Right ventricle myocardium inferior (tissue), 1 donor: Measurements from ENCODE around the gene TGFBR1. TPM values are rescaled to one million over a fixed set of nuclear protein-coding genes. Genes with fewer than 3 reads are reported as not detected.
"Not testable (repeated sequence)": the region's sequence is repeated elsewhere in the genome, so short reads cannot be mapped to it uniquely, and the experiment has no call there.

Experiments
- ATAC-seq: fragments of 200-7000 bp; cut with Tn5 transposase; one replicate; pipeline ENCODE4 v1.9.1; 2020; ENCODE audit warnings: mild to moderate bottlenecking, moderate library complexity
- DNase-seq: peaks from one replicate; pipeline ENCODE4 v3.0.0; 2021; ENCODE audit errors: missing footprints
- intact Hi-C: fragments of 100-400 bp; cut with DNase I; formaldehyde crosslinking; loops from one replicate; pipeline ENCODE4 v1.11.0; 2022
- total RNA-seq: library from RNA; stranded (reverse); fragmentation: NEBNext Ultra II Directional; extraction: Animal tissue kit (Norgen Biotek cat#: 25700); gene quantifications from one replicate; pipeline ENCODE4 v1.2.1, GENCODE V29; 2021
- donor health status: DM: no; HTN: yes; CAD: no; lungs with severe emphysema.

TGFBR1 gene
- total RNA-seq, 1 donor from 2014 or later: 14.8 TPM

DNA sequence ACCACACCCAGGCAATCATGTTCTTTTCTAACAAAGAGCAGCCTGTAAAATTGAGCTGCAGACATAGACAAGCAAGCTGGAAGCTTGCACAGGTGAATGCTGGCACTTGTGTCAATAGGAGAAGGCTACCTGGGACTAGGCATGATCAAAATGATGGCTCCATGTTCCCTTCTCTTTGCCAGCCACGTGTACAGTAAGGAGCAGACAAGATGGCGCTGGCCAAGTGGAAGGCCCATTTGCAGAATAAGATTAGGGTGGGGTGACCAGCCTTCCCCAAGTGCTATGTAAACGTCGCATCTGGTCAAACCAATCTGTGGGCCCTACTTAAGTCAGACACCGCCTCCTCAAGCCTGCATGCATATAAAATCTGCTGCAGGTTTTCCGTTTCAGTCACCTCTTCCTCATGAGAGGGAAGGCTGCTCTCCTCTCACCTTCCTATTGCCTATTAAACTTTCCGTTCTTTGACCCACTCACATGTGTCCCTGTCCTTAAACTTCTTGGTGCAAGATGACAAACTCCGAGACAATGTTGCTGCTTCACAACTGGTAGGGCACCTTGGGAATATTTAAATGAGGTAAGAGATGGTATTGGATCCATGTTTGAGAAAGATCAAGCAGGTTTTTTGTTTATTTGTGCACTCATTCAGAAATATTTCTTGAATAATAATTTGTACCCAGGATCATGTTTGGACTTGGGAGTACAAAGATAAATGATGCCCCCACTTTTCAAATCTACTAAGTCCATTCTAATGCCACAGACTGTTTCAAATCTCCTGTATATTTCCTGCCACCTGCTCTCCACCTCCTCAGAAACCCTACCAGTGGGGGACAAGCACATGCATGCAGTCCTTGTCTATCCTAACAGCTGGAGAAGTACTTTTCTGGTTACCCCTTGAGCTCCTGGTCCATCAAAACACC lies 30.7 kb upstream of the TGFBR1 start:
- ATAC-seq: no peak
- DNase-seq: no peak
- intact Hi-C loops: no loop called here

DNA sequence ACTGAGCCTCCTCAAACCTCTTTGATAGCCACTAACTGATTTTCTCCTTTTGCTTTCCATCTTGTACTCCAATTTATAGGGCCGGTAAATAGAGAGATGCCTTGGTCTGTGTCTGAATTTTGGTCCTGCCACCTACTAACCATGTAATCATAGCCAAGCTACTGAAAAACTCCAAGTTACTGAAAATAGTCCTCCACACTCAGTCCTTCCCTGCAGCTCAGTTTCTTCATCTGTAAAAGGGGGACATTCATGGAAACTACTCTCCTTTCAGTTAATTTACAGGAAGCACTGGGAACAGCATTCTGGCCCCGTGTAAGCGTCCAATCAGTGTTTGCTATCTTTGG lies 30.0 kb upstream of the TGFBR1 start:
- intact Hi-C loops: no loop called here
- ATAC-seq (no peak), DNase-seq (no peak)

DNA sequence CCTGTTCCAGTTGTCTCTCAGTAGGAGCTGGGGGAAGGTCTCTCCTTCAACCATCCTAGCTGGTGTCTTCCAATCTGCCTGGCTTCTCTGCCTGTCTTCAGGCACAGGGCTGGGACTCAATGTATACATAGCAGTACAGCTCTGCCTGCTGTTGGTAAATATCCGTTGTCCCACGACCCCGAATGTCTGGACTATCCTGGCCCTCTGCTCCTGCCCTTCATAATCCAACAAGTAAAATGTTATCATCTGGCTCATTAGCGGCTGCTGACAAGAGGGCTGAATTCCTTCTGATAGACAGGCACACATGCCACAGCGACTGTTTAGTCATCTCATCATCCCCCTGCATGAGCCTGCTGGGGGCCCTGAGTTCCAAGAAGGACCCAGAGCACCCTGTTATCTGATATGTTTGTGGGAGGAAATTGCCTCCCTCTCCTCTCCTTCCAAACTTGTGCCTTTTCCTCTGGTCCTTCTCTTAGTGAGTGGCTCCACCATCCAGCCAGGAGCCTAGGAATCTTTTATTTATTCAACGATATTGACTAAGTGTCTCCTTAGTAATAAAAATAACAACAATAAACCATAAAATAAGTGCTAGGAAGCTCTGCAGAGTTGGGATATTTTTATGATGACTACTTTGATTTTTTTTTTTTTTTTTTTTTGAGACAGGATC lies 29.5 kb upstream of the TGFBR1 start:
- intact Hi-C loops: no loop called here
- ATAC-seq (no peak), DNase-seq (no peak)

DNA sequence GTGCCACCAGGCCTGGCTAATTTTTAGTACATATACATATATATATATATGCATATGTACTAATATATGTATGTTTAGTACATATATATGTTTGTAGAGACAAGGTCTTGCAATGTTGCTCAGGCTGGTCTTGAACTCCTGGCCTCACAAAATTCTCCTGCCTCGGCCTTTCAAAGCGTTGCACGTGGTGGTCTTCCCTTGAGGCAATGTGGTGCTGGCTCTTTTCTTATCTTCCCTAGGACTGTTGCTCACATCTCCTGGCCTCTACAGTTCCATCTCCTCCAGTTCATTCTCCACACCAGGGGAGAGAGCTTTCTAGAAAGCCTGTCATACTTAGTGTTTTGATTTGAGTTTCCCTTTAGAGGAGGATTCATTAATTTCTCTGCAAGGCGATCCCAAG lies 28.9 kb upstream of the TGFBR1 start:
- DNase-seq: no peak
- no peak for ATAC-seq
- intact Hi-C loops: no loop called here

GRCh38 chr9:99076483-99077171 lies 28.3 kb upstream of the TGFBR1 start:
- intact Hi-C loops: no loop called here
- DNase-seq (no peak), ATAC-seq (no peak)

GRCh38 chr9:99078717-99079116 lies 26.2 kb upstream of the TGFBR1 start:
- intact Hi-C loops: no loop called here

DNA sequence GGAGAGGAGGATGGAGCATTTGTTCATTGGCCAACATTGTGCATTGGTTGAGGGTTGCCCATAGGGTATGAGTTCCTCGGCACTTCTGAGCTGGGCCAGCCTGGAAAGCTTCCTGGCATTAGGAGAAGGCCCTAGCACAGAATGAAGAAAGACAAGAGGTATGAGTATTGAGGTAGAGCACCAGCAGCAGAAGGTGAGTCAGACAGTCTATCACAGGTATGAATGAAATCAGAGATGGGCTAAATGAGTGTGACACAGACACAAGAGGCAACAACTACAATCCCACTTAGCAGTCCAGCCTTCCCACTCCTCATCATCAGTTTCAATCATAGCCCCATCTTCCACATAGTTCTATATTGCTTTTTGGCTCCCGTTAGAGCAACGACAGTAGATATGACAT lies 25.4 kb upstream of the TGFBR1 start:
- intact Hi-C loops: no loop called here

More at GRCh38 chr9:99078717-99079116, 26.2 kb upstream of the TGFBR1 start:
- no peak for ATAC-seq
- DNase-seq: no peak

GRCh38 chr9:99083051-99083450 lies 21.9 kb upstream of the TGFBR1 start:
- intact Hi-C loops: no loop called here
- ATAC-seq (no peak), DNase-seq (no peak)

More for the DNA sequence above, 25.4 kb upstream of the TGFBR1 start:
- DNase-seq: no peak
- ATAC-seq: no peak

DNA sequence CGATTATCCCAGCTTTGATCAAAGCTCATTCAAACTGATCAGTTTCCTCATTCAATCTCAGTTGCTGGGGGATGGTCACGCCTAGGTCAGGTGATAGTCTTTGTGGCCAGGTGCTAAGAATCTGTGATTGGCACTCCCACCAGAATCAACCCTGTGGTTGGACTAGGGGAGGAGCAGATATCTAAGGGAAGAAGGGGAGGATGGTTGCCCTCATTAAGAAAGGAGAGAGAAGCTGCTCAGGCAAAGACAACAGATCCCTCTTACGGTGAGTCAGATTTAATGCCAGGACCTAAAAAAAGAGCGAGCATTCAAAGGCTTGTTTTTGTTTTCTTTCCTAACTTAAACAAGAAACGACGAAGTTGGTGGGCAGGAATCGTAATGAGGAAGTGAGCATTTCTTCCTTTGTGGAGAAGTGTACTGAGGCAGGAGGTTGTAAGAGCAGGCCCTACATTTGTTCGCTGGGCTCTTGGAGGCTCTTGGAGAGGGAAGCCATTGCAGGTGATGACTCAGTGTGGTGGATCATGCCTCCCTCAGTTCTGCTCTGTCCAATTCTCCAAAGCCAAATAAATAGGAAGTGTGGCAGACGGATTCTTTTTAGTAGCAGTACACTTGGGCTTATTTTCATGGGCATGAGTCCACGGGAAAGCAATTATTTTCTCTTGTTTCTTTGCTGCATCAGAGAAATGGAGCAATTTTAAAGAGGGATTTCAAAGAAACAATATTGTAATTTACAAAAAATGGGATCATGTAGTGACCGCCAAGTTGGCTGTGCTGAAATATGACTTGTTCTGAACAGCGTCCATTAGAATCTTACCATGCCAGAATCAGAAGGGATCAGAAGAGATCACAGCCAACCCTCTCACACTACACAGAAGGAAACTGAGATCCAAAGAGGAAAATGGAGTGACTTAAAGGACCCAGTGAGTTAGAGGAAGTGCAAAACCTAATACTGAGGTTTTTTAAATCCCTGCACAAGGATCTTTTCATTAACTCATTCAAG lies 18.7 kb upstream of the TGFBR1 start:
- ATAC-seq (peak; percentile 69), DNase-seq (no peak)
- intact Hi-C loops: no loop called here

GRCh38 chr9:99087462-99087861 lies 17.5 kb upstream of the TGFBR1 start:
- ATAC-seq: no peak

DNA sequence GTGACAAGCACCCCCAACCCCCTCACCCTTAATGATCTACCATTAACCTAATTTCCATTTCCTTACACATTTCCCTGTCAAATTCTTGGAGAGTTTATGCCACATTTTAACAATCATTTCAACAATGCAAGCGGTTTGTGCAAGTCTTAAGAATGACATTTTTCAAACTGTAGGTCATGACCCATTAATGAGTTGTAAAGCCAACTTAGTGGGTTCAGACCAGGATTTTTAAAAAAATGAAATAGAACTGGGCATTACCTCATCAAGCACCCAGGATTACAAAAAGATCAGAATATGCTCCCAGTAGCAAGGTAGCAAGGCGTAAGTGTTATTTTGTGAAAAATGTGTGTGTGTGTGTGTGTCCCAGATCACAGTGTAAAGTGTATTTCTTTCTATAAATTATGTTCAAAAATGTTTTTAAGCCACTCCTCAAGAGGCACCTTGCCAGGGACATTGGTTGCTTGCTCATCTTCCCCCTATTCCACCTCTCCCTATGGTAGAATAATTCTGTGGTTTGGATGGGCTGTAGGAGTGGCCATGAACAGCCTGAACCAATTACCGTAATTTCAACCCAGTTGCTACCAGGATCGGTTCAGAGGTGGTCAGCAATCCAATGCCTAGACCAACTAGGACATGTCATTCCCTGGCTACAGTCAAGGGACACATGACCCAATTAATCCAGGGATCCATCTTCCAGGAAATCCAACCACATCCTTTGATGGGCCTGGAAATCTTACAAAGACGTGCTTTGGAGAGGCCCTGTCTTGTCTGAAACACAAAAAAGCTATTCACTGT lies 14.4 kb upstream of the TGFBR1 start:
- DNase-seq (no peak), ATAC-seq (no peak)
- intact Hi-C loops: no loop called here

More at GRCh38 chr9:99087462-99087861, 17.5 kb upstream of the TGFBR1 start:
- intact Hi-C loops: no loop called here
- DNase-seq: no peak

DNA sequence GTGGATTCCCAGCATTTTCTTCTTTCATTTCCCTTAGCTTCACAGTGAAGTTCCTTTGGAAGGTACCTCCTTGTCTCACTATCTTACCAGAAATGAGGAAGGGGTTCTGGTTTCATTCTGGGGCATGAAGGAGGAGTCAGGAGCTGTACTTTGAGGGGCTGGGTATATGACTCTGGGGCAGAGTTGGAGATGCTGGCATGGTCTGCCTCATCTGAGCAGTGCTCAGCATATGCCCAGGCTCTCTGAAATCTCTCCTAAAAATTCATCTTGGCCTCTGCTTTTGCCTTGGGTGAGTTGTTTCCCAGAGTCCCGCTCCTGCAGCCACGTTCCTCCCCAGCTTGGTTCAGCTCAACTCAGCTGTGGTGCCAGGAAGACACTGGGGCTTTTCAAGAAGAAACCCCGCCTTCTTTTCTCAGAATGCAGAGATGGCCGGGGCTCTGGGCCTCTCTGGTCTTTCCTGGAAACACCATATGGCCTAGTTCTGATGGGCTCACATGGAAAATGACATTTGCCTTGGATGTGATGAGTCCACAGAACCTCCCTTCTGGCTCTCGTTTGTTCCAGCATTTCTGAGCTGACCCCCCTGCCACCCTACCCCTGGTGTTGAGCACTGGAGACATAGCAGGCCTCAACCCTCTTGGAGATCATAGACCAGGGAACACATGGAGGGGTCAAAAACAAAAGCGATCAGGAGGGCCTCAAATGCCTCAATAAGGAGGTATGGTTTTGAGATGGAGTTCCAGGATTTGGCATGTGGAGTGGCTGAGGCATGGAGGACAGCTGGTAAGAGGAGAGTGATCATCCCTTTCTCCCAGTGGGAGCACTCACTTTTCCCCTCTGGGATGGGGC lies 12.0 kb upstream of the TGFBR1 start:
- DNase-seq: no peak
- ATAC-seq: no peak
- intact Hi-C loops: no loop called here

DNA sequence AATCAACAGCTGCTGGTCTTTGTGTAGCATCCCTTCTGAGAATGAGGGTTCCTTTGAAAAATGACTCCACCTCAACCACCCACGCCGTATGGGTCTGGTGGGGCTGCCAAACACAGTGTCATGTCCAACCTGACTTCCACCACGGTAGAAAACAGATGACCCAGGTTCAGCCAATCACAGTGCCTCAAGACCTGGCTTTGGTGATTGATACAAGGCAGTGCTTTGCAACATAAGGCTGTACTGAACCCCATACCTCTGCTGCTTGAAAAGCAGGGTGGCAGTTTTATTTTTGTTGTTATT lies 11.5 kb upstream of the TGFBR1 start:
- DNase-seq (no peak), ATAC-seq (no peak)
- intact Hi-C loops: no loop called here

DNA sequence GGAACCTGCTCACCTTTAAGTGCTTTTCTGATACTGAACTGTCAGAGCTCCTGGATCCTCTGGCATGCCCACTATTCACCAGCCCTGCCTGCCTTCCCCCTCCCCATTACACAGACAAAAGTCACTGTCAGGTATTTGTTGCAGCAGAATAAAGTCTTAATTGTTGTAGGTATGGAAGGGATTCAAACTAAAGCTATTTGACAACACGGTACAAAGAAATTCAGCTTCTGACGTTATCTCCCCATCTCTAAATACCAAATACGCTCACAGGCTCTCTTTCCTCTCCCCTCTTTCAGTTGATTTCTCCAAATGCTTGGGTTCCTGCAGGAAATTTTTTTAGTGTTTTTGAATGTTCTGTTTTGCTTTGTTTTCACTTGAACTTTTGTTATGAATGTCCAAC lies 9.3 kb upstream of the TGFBR1 start:
- intact Hi-C loops: no loop called here
- no peak for ATAC-seq
- DNase-seq: no peak

DNA sequence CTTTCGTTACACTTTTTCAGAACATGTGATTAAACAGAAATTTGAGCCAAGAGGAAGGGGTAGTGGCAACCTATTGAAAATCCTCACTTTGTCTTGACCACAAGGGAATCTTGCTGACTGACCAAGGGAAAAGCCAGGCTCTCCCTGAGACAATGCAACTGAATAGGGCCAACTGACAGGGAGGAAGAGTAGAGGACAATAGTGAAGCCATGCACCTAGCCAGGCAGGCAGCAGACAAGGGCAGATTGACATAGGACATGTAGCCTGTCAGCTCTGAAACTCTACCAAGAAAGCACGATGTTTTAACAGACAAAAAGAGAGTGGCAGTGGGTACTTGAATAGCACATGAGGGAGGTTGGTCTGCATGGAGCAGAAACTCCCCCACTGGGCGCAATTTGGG lies 8.5 kb upstream of the TGFBR1 start:
- intact Hi-C loops: no loop called here
- DNase-seq (no peak), ATAC-seq (no peak)

- DNase-seq, ATAC-seq, intact Hi-C loops: not testable (repeated sequence)
Observed at GRCh38 chr9:99099806-99100585, 4.9 kb upstream of the TGFBR1 start.
